Bronchial epithelial cell (primary cell): ENCODE results near the gene HSD17B8. TPM values are rescaled to one million over a fixed set of nuclear protein-coding genes. Genes with fewer than 3 reads are reported as not detected.

Experiments
- DNase-seq: peaks from one replicate; pipeline ENCODE4 v3.0.0-alpha.2; 2010; ENCODE audit warnings: low read depth
- FAIRE-seq: peaks from 2 replicates; lab custom pipeline; 2011; peaks lifted over from hg19 to GRCh38; lab: Jason Lieb, UNC
- H3K27me3 ChIP-seq: 2 replicates; pipeline ENCODE4 v1.5.1; 2011; ENCODE audit warnings: low read length; ENCODE audit not compliant: control insufficient read depth, insufficient read depth
- H3K36me3 ChIP-seq: 2 replicates; pipeline ENCODE4 v1.5.1; 2011; ENCODE audit warnings: low read length; ENCODE audit not compliant: control insufficient read depth, insufficient read depth
- H3K4me3 ChIP-seq: 2 replicates; pipeline ENCODE4 v1.5.1; 2011; ENCODE audit warnings: mild to moderate bottlenecking, low read depth, low read length, control low read depth
- CTCF ChIP-seq: IDR thresholded peaks from 2 replicates; pipeline ENCODE4 v1.5.1; 2011; ENCODE audit warnings: mild to moderate bottlenecking, moderate library complexity, low read length, control low read depth, inconsistent platforms; ENCODE audit not compliant: insufficient read depth, severe bottlenecking
- total RNA-seq: library from RNA; depleted of rRNA; stranded (reverse); fragments of >200 nt; gene quantifications from 2 replicates; pipeline ENCODE4 v1.2.1, GENCODE V29; 2014

The HSD17B8 gene
- total RNA-seq, 1 donor from 2014 or later: 59.8 TPM

- peaks cover 1% of the 10 kb centered on the region for H3K27me3 ChIP-seq
- DNase-seq (no peak), FAIRE-seq (no peak)
- TF ChIP-seq CTCF: no peak
- H3K4me3 ChIP-seq: no peak overlapping the region
- no peaks in the 10 kb centered on the region for H3K36me3 ChIP-seq
These were observed 34.9 kb upstream of the HSD17B8 start for GRCh38 chr6:33169291-33170175.

GRCh38 chr6:33170176-33171015 is 34.1 kb upstream of the HSD17B8 start:
- Histone ChIP-seq H3K27me3 (peaks cover 1% of the 10 kb centered on the region), H3K36me3 (no peaks in the 10 kb centered on the region), H3K4me3 (no peak overlapping the region)
- DNase-seq (no peak), FAIRE-seq (peak; percentile 32)
- no peak for TF ChIP-seq CTCF

- FAIRE-seq: no peak
- no peak for TF ChIP-seq CTCF
- no peak overlapping the region for H3K4me3 ChIP-seq
These were observed 33.2 kb upstream of the HSD17B8 start for GRCh38 chr6:33171016-33171879.

GRCh38 chr6:33171880-33172687 is 32.4 kb upstream of the HSD17B8 start:
- no peak for DNase-seq
- Histone ChIP-seq H3K36me3 (no peaks in the 10 kb centered on the region), H3K4me3 (no peak overlapping the region), H3K27me3 (no peaks in the 10 kb centered on the region)
- peak; percentile 58 for FAIRE-seq
- no peak for TF ChIP-seq CTCF

More at GRCh38 chr6:33171016-33171879, 33.2 kb upstream of the HSD17B8 start:
- DNase-seq: no peak
- no peaks in the 10 kb centered on the region for H3K36me3 ChIP-seq
- peaks cover 1% of the 10 kb centered on the region for H3K27me3 ChIP-seq
